K562 (cell line): ENCODE measurements around the gene ECI1. TPM values are rescaled to one million over a fixed set of nuclear protein-coding genes. Genes with fewer than 3 reads are reported as not detected.

Experiments
- ADNP ChIP-seq: fragments of 200-800 bp; sonication (Bioruptor generic); IDR thresholded peaks from 2 replicates; pipeline ENCODE4 v1.6.1; 2016; ENCODE audit warnings: missing genetic modification characterization, missing compliant biosample characterization
- ARHGAP35 ChIP-seq: fragments of 450-650 bp; IDR thresholded peaks from 2 replicates; pipeline ENCODE4 v1.6.1; 2018; ENCODE audit not compliant: partially characterized antibody
- CHD4 ChIP-seq: fragments of 200-600 bp; sonication (generic); IDR thresholded peaks from 3 replicates; pipeline ENCODE4 v1.6.1; 2012; ENCODE audit warnings: low read depth, mild to moderate bottlenecking, mixed read lengths, low read length, inconsistent platforms; ENCODE audit not compliant: insufficient read depth, insufficient replicate concordance, poor library complexity, severe bottlenecking
- FOXA3 ChIP-seq, 2 experiments: fragments of 450-650 bp in 1 of 2; sonication (generic) in 1 of 2; formaldehyde crosslinking; IDR thresholded peaks in 1 of 2; conservative IDR thresholded peaks in 1 of 2; 2 replicates each; pipeline versions ENCODE4 v1.4.0 to v1.8.0; 2020 to 2022; ENCODE audit warnings: mild to moderate bottlenecking in 2 of 2, missing genetic modification reagents in 1 of 2
- HDAC8 ChIP-seq: fragments of 450-650 bp; IDR thresholded peaks from 2 replicates; pipeline ENCODE4 v1.6.1; 2016; ENCODE audit warnings: mild to moderate bottlenecking, missing genetic modification characterization, moderate library complexity, missing compliant biosample characterization
- MAFK ChIP-seq: IDR thresholded peaks from 2 replicates; pipeline ENCODE4 v1.6.1; 2011; ENCODE audit warnings: low read length, improper control_type of control experiment
- MYBL2 ChIP-seq, 2 experiments: fragments of 450-650 bp in 1 of 2; sonication (generic) in 1 of 2; formaldehyde crosslinking in 1 of 2; IDR thresholded peaks; 2 replicates each; pipeline versions ENCODE4 v1.6.1 to v1.8.1; 2017 to 2022; ENCODE audit warnings: borderline replicate concordance in 1 of 2, inconsistent platforms in 1 of 2, low read depth in 1 of 2, mild to moderate bottlenecking in 1 of 2, missing genetic modification reagents in 1 of 2, moderate library complexity in 1 of 2
- REST ChIP-seq, 2 experiments: fragments of 450-650 bp; formaldehyde crosslinking in 1 of 2; IDR thresholded peaks; 2 replicates each; pipeline versions ENCODE4 v1.4.0 to v1.6.1; 2014 to 2020; ENCODE audit warnings: mild to moderate bottlenecking in 2 of 2, borderline replicate concordance in 1 of 2, low read depth in 1 of 2
- RNF219 ChIP-seq: fragments of 250-450 bp; sonication (Bioruptor Pico); IDR thresholded peaks from 2 replicates; pipeline ENCODE4 v1.5.0; 2022; ENCODE audit warnings: mild to moderate bottlenecking
- SMAD2 ChIP-seq: fragments of 150-350 bp; IDR thresholded peaks from 2 replicates; pipeline ENCODE4 v1.6.1; 2014; ENCODE audit warnings: low read depth, mild to moderate bottlenecking, low read length
- ZBTB9 ChIP-seq: fragments of 450-650 bp; formaldehyde crosslinking; IDR thresholded peaks from 2 replicates; pipeline ENCODE4 v1.4.0; 2020; ENCODE audit warnings: mild to moderate bottlenecking, moderate library complexity
- polyA plus RNA-seq, 8 experiments: library from polyadenylated mRNA; depleted of rRNA in 4 of 8; stranded (reverse) in 5 of 8; unstranded in 3 of 8; fragments of >200 nt; fragmentation: Nextera tagmentation in 2 of 8; fragmentation: Illumina TruSeq in 1 of 8; extraction: Ambion mirVana in 2 of 8; extraction: Trizol in 1 of 8; gene quantifications; 2 replicates each; pipeline versions ENCODE4 v1.2.1 to v1.2.3, GENCODE V29; 2011 to 2014; ENCODE audit warnings: inconsistent platforms in 1 of 8, missing spikeins in 1 of 8
- total RNA-seq, 7 experiments: library from RNA; depleted of rRNA in 6 of 7; stranded (reverse); fragments of >200 nt in 6 of 7; fragmentation: Illumina TruSeq in 2 of 7; extraction: Trizol in 2 of 7; gene quantifications; 2 replicates each; pipeline versions ENCODE4 v1.2.1 to v1.2.3, GENCODE V29; 2011 to 2021; ENCODE audit warnings: low replicate concordance in 1 of 7

Gene ECI1
- total and polyA plus RNA-seq, 9 of the 15 experiments (the other 6 are each of a cell fraction or from before 2014, with no cell fraction given) = 4.7 to 189 (median 54.0) TPM

- TF ChIP-seq SMAD2 (no peak), HDAC8 (tag) (no peak), MAFK (no peak), ZBTB9 (CRISPR knock-in tag) (0 out of 2 replicates have a peak, but pooled peaks have one; percentile 14), REST (IDR thresholded peaks at IDR 0.05; ENCODE audit: borderline replicate concordance) (peak; percentile 97), REST (CRISPR knock-in tag; IDR thresholded peaks at IDR 0.05; ENCODE audit: low read depth) (no peak), ARHGAP35 (no peak), CHD4 (peak; percentile 29), MYBL2 (IDR thresholded peaks at IDR 0.05; ENCODE audit: low read depth) (no peak), MYBL2 (CRISPR knock-in tag; IDR thresholded peaks at IDR 0.05; ENCODE audit: borderline replicate concordance) (no peak), ADNP (tag) (no peak), FOXA3 (CRISPR knock-in tag; conservative IDR thresholded peaks at IDR 0.05 in 1 of 2, IDR thresholded peaks at IDR 0.05 in 1 of 2) (no peak), RNF219 (CRISPR knock-in tag) (no peak)
These were observed at the start of gene ECI1 (continued) for GRCh38 chr16:2251296-2252111.
